ENCODE results near the gene SIPA1. TPM values are rescaled to one million over a fixed set of nuclear protein-coding genes. Genes with fewer than 3 reads are reported as not detected.

Gene SIPA1
- total RNA-seq, 1 experiment from 2014 or later: 86.9 TPM

DNA sequence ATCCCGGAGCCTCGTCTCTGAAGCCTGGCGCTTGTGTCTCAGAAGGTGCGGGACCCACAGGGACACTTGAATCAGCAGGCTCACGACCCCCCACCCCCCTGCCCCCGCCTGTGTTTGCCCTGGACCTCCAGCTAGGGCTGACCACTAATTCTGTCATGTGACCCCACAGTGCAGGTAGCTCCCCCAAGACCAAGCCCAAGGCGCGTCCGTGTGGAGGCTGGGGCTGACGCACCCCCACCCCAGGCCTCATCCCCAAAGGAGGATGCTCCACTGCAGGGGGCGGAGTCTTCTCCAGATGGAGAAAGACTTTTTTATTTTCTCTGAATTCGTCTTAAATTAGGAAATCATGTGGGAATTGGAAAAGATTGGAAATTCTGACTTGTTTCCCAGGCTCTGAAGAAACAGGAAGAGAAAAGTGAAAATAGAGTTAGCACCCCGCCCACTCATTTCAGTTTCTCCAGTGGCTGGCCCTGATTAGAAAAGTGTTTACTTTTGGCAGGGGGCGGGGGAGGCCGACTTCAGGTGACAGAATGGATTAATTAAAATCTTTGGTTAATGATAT, 25.8 kb downstream of the SIPA1 start:
- intact Hi-C loops (cut with micrococcal nuclease; ENCODE audit: unreplicated experiment): no loop called here
- H3K36me3 ChIP-seq (ENCODE audit: control insufficient read depth, insufficient read depth, low read length): peaks cover 12% of the 10 kb centered on the region
- peak overlapping the region; percentile 73 to 81 for H3K4me3 ChIP-seq (ENCODE audit: low read depth in 2 of 2, low read length in 2 of 2)
- ATAC-seq: peak; percentile 49
- CTCF ChIA-PET: interaction anchor here (0.6 to 1.0 kb wide), 2 partner anchors 38 to 68 kb away, joined by 3 to 6 read pairs; partner anchors contain the start of gene KCNK7
- no peaks in the 10 kb centered on the region for H3K27me3 ChIP-seq (ENCODE audit: control insufficient read depth, insufficient read depth, low read length)
- H3K9me3 ChIP-seq (ENCODE audit: control insufficient read depth, insufficient read depth, low read depth, low read length): no peaks in the 10 kb centered on the region
- in situ Hi-C loops (cut with HindIII; ENCODE audit: low pct_unique_long_range_greater_than_20kb, low sequenced_read_pairs): no loop called here
- POLR2A ChIA-PET: interaction anchor here (0.5 to 1.3 kb wide), 3 partner anchors 11 to 63 kb away, joined by 3 to 4 read pairs (median 3); no protein-coding TSS in a partner anchor
- no TSS peak for BruUV-seq (replicated peaks)
- H3K4me1 ChIP-seq (ENCODE audit: control insufficient read depth, insufficient read depth, low read length): peaks cover 11% of the 10 kb centered on the region
- no peak for DNase-seq (ENCODE audit: low read depth, low spot score)
- TF ChIP-seq SIN3A (IDR thresholded peaks at IDR 0.05; ENCODE audit: borderline replicate concordance, insufficient read depth, low read depth, low read length) (no peak), POLR2AphosphoS5 (IDR thresholded peaks at IDR 0.05; ENCODE audit: low read depth, low read length) (no peak; the same call in 1 of the 2 replicates), TCF7L2 (IDR thresholded peaks at IDR 0.05; ENCODE audit: low read depth, low read length) (no peak)
- TF ChIP-seq, protein P1, sequence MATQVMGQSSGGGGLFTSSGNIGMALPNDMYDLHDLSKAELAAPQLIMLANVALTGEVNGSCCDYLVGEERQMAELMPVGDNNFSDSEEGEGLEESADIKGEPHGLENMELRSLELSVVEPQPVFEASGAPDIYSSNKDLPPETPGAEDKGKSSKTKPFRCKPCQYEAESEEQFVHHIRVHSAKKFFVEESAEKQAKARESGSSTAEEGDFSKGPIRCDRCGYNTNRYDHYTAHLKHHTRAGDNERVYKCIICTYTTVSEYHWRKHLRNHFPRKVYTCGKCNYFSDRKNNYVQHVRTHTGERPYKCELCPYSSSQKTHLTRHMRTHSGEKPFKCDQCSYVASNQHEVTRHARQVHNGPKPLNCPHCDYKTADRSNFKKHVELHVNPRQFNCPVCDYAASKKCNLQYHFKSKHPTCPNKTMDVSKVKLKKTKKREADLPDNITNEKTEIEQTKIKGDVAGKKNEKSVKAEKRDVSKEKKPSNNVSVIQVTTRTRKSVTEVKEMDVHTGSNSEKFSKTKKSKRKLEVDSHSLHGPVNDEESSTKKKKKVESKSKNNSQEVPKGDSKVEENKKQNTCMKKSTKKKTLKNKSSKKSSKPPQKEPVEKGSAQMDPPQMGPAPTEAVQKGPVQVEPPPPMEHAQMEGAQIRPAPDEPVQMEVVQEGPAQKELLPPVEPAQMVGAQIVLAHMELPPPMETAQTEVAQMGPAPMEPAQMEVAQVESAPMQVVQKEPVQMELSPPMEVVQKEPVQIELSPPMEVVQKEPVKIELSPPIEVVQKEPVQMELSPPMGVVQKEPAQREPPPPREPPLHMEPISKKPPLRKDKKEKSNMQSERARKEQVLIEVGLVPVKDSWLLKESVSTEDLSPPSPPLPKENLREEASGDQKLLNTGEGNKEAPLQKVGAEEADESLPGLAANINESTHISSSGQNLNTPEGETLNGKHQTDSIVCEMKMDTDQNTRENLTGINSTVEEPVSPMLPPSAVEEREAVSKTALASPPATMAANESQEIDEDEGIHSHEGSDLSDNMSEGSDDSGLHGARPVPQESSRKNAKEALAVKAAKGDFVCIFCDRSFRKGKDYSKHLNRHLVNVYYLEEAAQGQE (IDR thresholded peaks at IDR 0.05; ENCODE audit: insufficient read depth in 1 of 2, low read depth in 2 of 2, low read length in 1 of 2): no peak
- TF ChIP-seq, protein P2, sequence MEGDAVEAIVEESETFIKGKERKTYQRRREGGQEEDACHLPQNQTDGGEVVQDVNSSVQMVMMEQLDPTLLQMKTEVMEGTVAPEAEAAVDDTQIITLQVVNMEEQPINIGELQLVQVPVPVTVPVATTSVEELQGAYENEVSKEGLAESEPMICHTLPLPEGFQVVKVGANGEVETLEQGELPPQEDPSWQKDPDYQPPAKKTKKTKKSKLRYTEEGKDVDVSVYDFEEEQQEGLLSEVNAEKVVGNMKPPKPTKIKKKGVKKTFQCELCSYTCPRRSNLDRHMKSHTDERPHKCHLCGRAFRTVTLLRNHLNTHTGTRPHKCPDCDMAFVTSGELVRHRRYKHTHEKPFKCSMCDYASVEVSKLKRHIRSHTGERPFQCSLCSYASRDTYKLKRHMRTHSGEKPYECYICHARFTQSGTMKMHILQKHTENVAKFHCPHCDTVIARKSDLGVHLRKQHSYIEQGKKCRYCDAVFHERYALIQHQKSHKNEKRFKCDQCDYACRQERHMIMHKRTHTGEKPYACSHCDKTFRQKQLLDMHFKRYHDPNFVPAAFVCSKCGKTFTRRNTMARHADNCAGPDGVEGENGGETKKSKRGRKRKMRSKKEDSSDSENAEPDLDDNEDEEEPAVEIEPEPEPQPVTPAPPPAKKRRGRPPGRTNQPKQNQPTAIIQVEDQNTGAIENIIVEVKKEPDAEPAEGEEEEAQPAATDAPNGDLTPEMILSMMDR (IDR thresholded peaks at IDR 0.05): no peak
- H3K27ac ChIP-seq (ENCODE audit: low read length): peak overlapping the region; percentile 87

DNA sequence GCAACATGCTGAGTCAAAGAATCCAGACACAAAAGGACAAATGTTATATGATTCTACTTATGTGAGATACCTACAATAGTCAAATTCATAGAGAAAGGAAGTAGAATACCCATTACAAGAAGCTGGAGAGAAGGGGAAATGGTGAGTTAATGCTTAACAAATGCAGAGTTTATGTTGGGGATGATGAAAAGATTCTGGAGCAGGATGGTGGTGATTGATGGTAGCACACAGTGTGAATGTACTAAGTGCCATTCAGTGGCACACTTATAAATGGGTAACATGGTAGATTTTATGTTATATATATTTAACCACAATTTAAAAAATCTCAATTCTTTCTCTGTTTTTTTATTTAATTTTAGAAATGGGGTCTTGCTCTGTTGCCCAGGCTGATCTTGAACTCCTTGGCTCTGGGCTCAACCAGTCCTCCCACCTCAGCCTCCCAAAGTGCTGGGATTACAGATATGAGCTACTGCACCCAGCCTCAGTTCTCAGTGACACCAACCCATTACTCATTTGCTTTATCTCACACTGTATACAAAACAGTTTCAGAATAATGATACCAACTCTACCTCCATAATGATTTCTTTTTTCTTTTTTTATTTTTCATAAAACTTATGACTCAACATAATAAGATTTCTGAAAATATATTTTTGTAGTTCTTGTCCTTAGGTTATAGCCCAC, 34.4 kb downstream of the SIPA1 start:
- no peaks in the 10 kb centered on the region for H3K27me3 ChIP-seq (ENCODE audit: control insufficient read depth, insufficient read depth, low read length)
- POLR2A ChIA-PET: no interaction called here
- no peak overlapping the region for H3K4me3 ChIP-seq (ENCODE audit: low read depth in 2 of 2, low read length in 2 of 2)
- no peaks in the 10 kb centered on the region for H3K4me1 ChIP-seq (ENCODE audit: control insufficient read depth, insufficient read depth, low read length)
- no TSS peak for BruUV-seq (replicated peaks)
- intact Hi-C loops (cut with micrococcal nuclease; ENCODE audit: unreplicated experiment) (no loop called here), in situ Hi-C loops (cut with HindIII; ENCODE audit: low pct_unique_long_range_greater_than_20kb, low sequenced_read_pairs) (no loop called here)
- ATAC-seq (0 out of 2 replicates have a peak, but pooled peaks have one; percentile 52), DNase-seq (ENCODE audit: low read depth, low spot score) (no peak)
- H3K36me3 ChIP-seq (ENCODE audit: control insufficient read depth, insufficient read depth, low read length): no peaks in the 10 kb centered on the region
- CTCF ChIA-PET: interaction anchor here (0.6 kb wide), 2 partner anchors 25 to 216 kb away, joined by 6 read pairs; partner anchors contain the start of gene FIBP
- no peaks in the 10 kb centered on the region for H3K9me3 ChIP-seq (ENCODE audit: control insufficient read depth, insufficient read depth, low read depth, low read length)
- no peak overlapping the region for H3K27ac ChIP-seq (ENCODE audit: low read length)
- no peak for TF ChIP-seq TCF7L2 (IDR thresholded peaks at IDR 0.05; ENCODE audit: low read depth, low read length)
- TF ChIP-seq, protein P1 (IDR thresholded peaks at IDR 0.05; ENCODE audit: insufficient read depth in 1 of 2, low read depth in 2 of 2, low read length in 1 of 2): no peak
- TF ChIP-seq POLR2AphosphoS5 (IDR thresholded peaks at IDR 0.05; ENCODE audit: low read depth, low read length): no peak
- TF ChIP-seq, protein P2 (IDR thresholded peaks at IDR 0.05): no peak
- TF ChIP-seq SIN3A (IDR thresholded peaks at IDR 0.05; ENCODE audit: borderline replicate concordance, insufficient read depth, low read depth, low read length): no peak

Data from Panc1 (cell line).